ENCODE results near the gene SCG2.

Gene SCG2

DNA sequence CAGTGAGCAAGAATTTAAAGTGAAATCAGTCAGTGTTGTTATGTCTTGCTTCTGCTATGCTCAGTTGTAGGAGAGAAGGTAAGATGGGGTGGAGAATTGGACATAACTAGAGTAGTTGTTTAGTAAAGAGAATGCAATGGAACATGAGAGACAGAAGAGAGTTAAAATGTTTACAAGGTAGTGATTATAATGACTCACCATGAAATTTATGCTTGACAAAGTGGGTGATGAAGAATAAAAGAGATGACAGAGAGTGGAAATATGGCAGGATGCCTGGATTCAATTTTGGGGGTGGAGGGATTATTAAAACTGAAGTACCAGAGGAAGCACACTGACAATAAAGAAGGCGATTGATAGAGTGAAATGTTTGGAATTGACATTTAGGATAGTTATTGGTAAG lies 10.6 kb downstream of the SCG2 start:
- H3K27me3 ChIP-seq (ENCODE audit: insufficient read depth, insufficient read length): no peaks in the 10 kb centered on the region
- TF ChIP-seq YY1 (IDR thresholded peaks at IDR 0.05; ENCODE audit: insufficient read depth, insufficient read length) (no peak), ZNF274 (IDR thresholded peaks at IDR 0.05; ENCODE audit: low read depth, low read length) (no peak), SUZ12 (IDR thresholded peaks at IDR 0.05; ENCODE audit: extremely low read depth, insufficient read depth, insufficient read length) (no peak)
- H3K9ac ChIP-seq (ENCODE audit: insufficient read length, low read depth): no peak overlapping the region
- no peaks in the 10 kb centered on the region for H3K4me1 ChIP-seq (ENCODE audit: insufficient read depth, insufficient read length)
- DNase-seq (ENCODE audit: low read depth, low spot score): no peak
- no peaks in the 10 kb centered on the region for H3K36me3 ChIP-seq (ENCODE audit: insufficient read depth, insufficient read length, low read length)
- H3K4me3 ChIP-seq (ENCODE audit: insufficient read length, low read depth): no peak overlapping the region
- H3K9me3 ChIP-seq (ENCODE audit: insufficient read depth, low read length): no peaks in the 10 kb centered on the region

- Histone ChIP-seq H3K36me3 (ENCODE audit: insufficient read depth, insufficient read length, low read length) (no peaks in the 10 kb centered on the region), H3K9me3 (ENCODE audit: insufficient read depth, low read length) (no peaks in the 10 kb centered on the region), H3K9ac (ENCODE audit: insufficient read length, low read depth) (no peak overlapping the region), H3K4me3 (ENCODE audit: insufficient read length, low read depth) (no peak overlapping the region), H3K27me3 (ENCODE audit: insufficient read depth, insufficient read length) (no peaks in the 10 kb centered on the region), H3K4me1 (ENCODE audit: insufficient read depth, insufficient read length) (no peaks in the 10 kb centered on the region)
- DNase-seq (ENCODE audit: low read depth, low spot score): no peak
- no peak for TF ChIP-seq ZNF274 (IDR thresholded peaks at IDR 0.05; ENCODE audit: low read depth, low read length)
- TF ChIP-seq YY1 (IDR thresholded peaks at IDR 0.05; ENCODE audit: insufficient read depth, insufficient read length): no peak
- no peak for TF ChIP-seq SUZ12 (IDR thresholded peaks at IDR 0.05; ENCODE audit: extremely low read depth, insufficient read depth, insufficient read length)
Measured at GRCh38 chr2:223590964-223591363, 11.2 kb downstream of the SCG2 start.

DNA sequence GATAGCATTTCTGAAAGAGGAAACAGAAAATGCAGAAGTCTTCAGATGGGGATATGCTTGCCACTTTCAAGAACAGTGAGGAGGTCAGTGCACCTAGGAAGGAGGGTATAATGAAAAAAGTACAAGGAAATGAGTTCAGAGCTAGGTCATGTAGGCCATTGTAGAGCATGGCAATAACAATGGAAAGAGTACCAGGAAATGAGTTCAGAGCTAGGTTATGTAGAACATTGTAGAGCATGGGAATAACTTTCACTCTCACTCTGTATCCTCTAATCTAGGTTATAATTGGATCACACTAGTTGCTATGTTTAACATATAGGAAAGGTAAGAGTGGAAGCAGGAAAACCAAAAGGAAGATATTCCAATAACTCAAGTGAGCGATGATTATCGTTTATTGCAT lies 12.3 kb downstream of the SCG2 start:
- DNase-seq (ENCODE audit: low read depth, low spot score): no peak
- no peaks in the 10 kb centered on the region for H3K27me3 ChIP-seq (ENCODE audit: insufficient read depth, insufficient read length)
- no peak for TF ChIP-seq ZNF274 (IDR thresholded peaks at IDR 0.05; ENCODE audit: low read depth, low read length)
- TF ChIP-seq YY1 (IDR thresholded peaks at IDR 0.05; ENCODE audit: insufficient read depth, insufficient read length): no peak
- no peak for TF ChIP-seq SUZ12 (IDR thresholded peaks at IDR 0.05; ENCODE audit: extremely low read depth, insufficient read depth, insufficient read length)
- H3K9ac ChIP-seq (ENCODE audit: insufficient read length, low read depth): no peak overlapping the region
- H3K9me3 ChIP-seq (ENCODE audit: insufficient read depth, low read length): no peaks in the 10 kb centered on the region
- no peaks in the 10 kb centered on the region for H3K4me1 ChIP-seq (ENCODE audit: insufficient read depth, insufficient read length)
- H3K36me3 ChIP-seq (ENCODE audit: insufficient read depth, insufficient read length, low read length): no peaks in the 10 kb centered on the region
- H3K4me3 ChIP-seq (ENCODE audit: insufficient read length, low read depth): no peak overlapping the region

- DNase-seq (ENCODE audit: low read depth, low spot score): no peak
- TF ChIP-seq ZNF274 (IDR thresholded peaks at IDR 0.05; ENCODE audit: low read depth, low read length): no peak
- TF ChIP-seq SUZ12 (IDR thresholded peaks at IDR 0.05; ENCODE audit: extremely low read depth, insufficient read depth, insufficient read length): no peak
- TF ChIP-seq YY1 (IDR thresholded peaks at IDR 0.05; ENCODE audit: insufficient read depth, insufficient read length): no peak
- H3K36me3 ChIP-seq (ENCODE audit: insufficient read depth, insufficient read length, low read length): no peaks in the 10 kb centered on the region
- no peak overlapping the region for H3K4me3 ChIP-seq (ENCODE audit: insufficient read length, low read depth)
- H3K27me3 ChIP-seq (ENCODE audit: insufficient read depth, insufficient read length): no peaks in the 10 kb centered on the region
- no peak overlapping the region for H3K9ac ChIP-seq (ENCODE audit: insufficient read length, low read depth)
- H3K9me3 ChIP-seq (ENCODE audit: insufficient read depth, low read length): no peaks in the 10 kb centered on the region
- no peaks in the 10 kb centered on the region for H3K4me1 ChIP-seq (ENCODE audit: insufficient read depth, insufficient read length)
Measured at GRCh38 chr2:223588251-223588650, 13.9 kb downstream of the SCG2 start.

- DNase-seq (ENCODE audit: low read depth, low spot score): no peak
- H3K36me3 ChIP-seq (ENCODE audit: insufficient read depth, insufficient read length, low read length): no peaks in the 10 kb centered on the region
- H3K4me3 ChIP-seq (ENCODE audit: insufficient read length, low read depth): no peak overlapping the region
- H3K9ac ChIP-seq (ENCODE audit: insufficient read length, low read depth): no peak overlapping the region
- no peaks in the 10 kb centered on the region for H3K4me1 ChIP-seq (ENCODE audit: insufficient read depth, insufficient read length)
- no peak for TF ChIP-seq YY1 (IDR thresholded peaks at IDR 0.05; ENCODE audit: insufficient read depth, insufficient read length)
- TF ChIP-seq ZNF274 (IDR thresholded peaks at IDR 0.05; ENCODE audit: low read depth, low read length): no peak
- TF ChIP-seq SUZ12 (IDR thresholded peaks at IDR 0.05; ENCODE audit: extremely low read depth, insufficient read depth, insufficient read length): no peak
- H3K9me3 ChIP-seq (ENCODE audit: insufficient read depth, low read length): no peaks in the 10 kb centered on the region
- H3K27me3 ChIP-seq (ENCODE audit: insufficient read depth, insufficient read length): no peaks in the 10 kb centered on the region
Measured at GRCh38 chr2:223587301-223587700, 14.9 kb downstream of the SCG2 start.

- no peak overlapping the region for H3K4me3 ChIP-seq (ENCODE audit: insufficient read length, low read depth)
Measured at GRCh38 chr2:223586261-223586660, 15.9 kb downstream of the SCG2 start.

DNA sequence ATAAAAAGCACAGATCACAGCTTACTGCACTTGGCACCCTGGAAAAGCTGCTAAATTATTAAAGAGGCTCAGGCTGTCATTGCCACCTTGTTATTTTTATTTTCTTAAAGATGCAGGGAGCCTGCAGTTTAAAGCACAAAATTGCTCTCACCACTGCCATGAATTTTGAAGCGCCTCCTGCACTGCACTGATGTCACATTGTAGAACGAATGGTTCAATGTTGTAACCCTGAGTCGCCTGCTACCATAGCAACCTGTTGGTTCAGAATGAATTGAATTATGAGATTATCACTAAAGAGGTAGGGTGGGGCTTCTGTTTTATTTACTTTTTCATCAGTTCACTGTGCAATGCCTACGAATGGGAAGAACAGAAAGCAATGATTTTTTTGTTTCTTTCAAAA lies 16.5 kb downstream of the SCG2 start:
- TF ChIP-seq SUZ12 (IDR thresholded peaks at IDR 0.05; ENCODE audit: extremely low read depth, insufficient read depth, insufficient read length) (no peak), ZNF274 (IDR thresholded peaks at IDR 0.05; ENCODE audit: low read depth, low read length) (no peak), YY1 (IDR thresholded peaks at IDR 0.05; ENCODE audit: insufficient read depth, insufficient read length) (no peak)
- DNase-seq (ENCODE audit: low read depth, low spot score): no peak
- no peak overlapping the region for H3K9ac ChIP-seq (ENCODE audit: insufficient read length, low read depth)

More at GRCh38 chr2:223586261-223586660, 15.9 kb downstream of the SCG2 start:
- TF ChIP-seq SUZ12 (IDR thresholded peaks at IDR 0.05; ENCODE audit: extremely low read depth, insufficient read depth, insufficient read length) (no peak), YY1 (IDR thresholded peaks at IDR 0.05; ENCODE audit: insufficient read depth, insufficient read length) (no peak), ZNF274 (IDR thresholded peaks at IDR 0.05; ENCODE audit: low read depth, low read length) (no peak)
- no peak overlapping the region for H3K9ac ChIP-seq (ENCODE audit: insufficient read length, low read depth)
- H3K36me3 ChIP-seq (ENCODE audit: insufficient read depth, insufficient read length, low read length): no peaks in the 10 kb centered on the region
- no peaks in the 10 kb centered on the region for H3K4me1 ChIP-seq (ENCODE audit: insufficient read depth, insufficient read length)
- H3K27me3 ChIP-seq (ENCODE audit: insufficient read depth, insufficient read length): no peaks in the 10 kb centered on the region
- DNase-seq (ENCODE audit: low read depth, low spot score): no peak
- no peaks in the 10 kb centered on the region for H3K9me3 ChIP-seq (ENCODE audit: insufficient read depth, low read length)

More for the DNA sequence above, 16.5 kb downstream of the SCG2 start:
- no peaks in the 10 kb centered on the region for H3K27me3 ChIP-seq (ENCODE audit: insufficient read depth, insufficient read length)
- H3K9me3 ChIP-seq (ENCODE audit: insufficient read depth, low read length): no peaks in the 10 kb centered on the region
- no peaks in the 10 kb centered on the region for H3K4me1 ChIP-seq (ENCODE audit: insufficient read depth, insufficient read length)
- no peaks in the 10 kb centered on the region for H3K36me3 ChIP-seq (ENCODE audit: insufficient read depth, insufficient read length, low read length)
- H3K4me3 ChIP-seq (ENCODE audit: insufficient read length, low read depth): no peak overlapping the region

Measured in NT2/D1 (cell line).